Keratinocyte (primary cell): Measurements from ENCODE around the gene CSMD2. TPM values are rescaled to one million over a fixed set of nuclear protein-coding genes. Genes with fewer than 3 reads are reported as not detected.

ENCODE experiments used
- DNase-seq: peaks from one replicate; pipeline ENCODE4 v3.0.0-alpha.2; 2011; ENCODE audit warnings: low read depth, missing footprints, low spot score
- FAIRE-seq: peaks from 2 replicates; lab custom pipeline; 2011; peaks lifted over from hg19 to GRCh38; lab: Jason Lieb, UNC
- H2AFZ ChIP-seq: 2 replicates; pipeline ENCODE4 v1.6.0; 2012; ENCODE audit warnings: low read length, control low read depth, inconsistent platforms; ENCODE audit not compliant: control insufficient read depth
- H3K27ac ChIP-seq: 2 replicates; pipeline ENCODE4 v1.5.1; 2011; ENCODE audit warnings: low read length; ENCODE audit not compliant: control insufficient read depth, insufficient read depth
- H3K27me3 ChIP-seq: 3 replicates; pipeline ENCODE4 v1.6.0; 2011; ENCODE audit warnings: low read length; ENCODE audit not compliant: control insufficient read depth, insufficient read depth; ENCODE audit errors: extremely low read depth
- H3K36me3 ChIP-seq, 2 experiments: 2 replicates in 1 of 2; 3 replicates in 1 of 2; pipeline ENCODE4 v1.5.1; 2011; ENCODE audit warnings: low read length in 2 of 2, mild to moderate bottlenecking in 1 of 2; ENCODE audit not compliant: control insufficient read depth in 2 of 2, insufficient read depth in 2 of 2; ENCODE audit errors: extremely low read depth in 1 of 2
- H3K4me1 ChIP-seq: 3 replicates; pipeline ENCODE4 v1.5.1; 2011; ENCODE audit warnings: low read length; ENCODE audit not compliant: control insufficient read depth, insufficient read depth; ENCODE audit errors: extremely low read depth
- H3K4me2 ChIP-seq: 3 replicates; pipeline ENCODE4 v1.6.0; 2011; ENCODE audit warnings: low read depth, low read length; ENCODE audit not compliant: control insufficient read depth, insufficient read depth; ENCODE audit errors: extremely low read depth
- H3K4me3 ChIP-seq, 3 experiments: fragments of 200-600 bp in 1 of 3; sonication (generic) in 1 of 3; 2 replicates in 2 of 3; 3 replicates in 1 of 3; pipeline ENCODE4 v1.5.1; 2011 to 2016; ENCODE audit warnings: low read length in 3 of 3, mild to moderate bottlenecking in 3 of 3, control low read depth in 2 of 3, inconsistent platforms in 1 of 3, low read depth in 1 of 3, mixed read lengths in 1 of 3, mixed run types in 1 of 3, moderate library complexity in 1 of 3; ENCODE audit not compliant: control insufficient read depth in 2 of 3, insufficient read depth in 2 of 3; ENCODE audit errors: extremely low read depth in 1 of 3
- H3K79me2 ChIP-seq: 2 replicates; pipeline ENCODE4 v1.6.0; 2012; ENCODE audit warnings: low read length; ENCODE audit not compliant: control insufficient read depth, insufficient read depth
- H3K9ac ChIP-seq: 3 replicates; pipeline ENCODE4 v1.6.0; 2011; ENCODE audit warnings: low read length; ENCODE audit not compliant: control insufficient read depth, insufficient read depth; ENCODE audit errors: extremely low read depth
- H3K9me1 ChIP-seq: 3 replicates; pipeline ENCODE4 v1.6.0; 2011; ENCODE audit warnings: low read length; ENCODE audit not compliant: control insufficient read depth, insufficient read depth; ENCODE audit errors: extremely low read depth
- H3K9me3 ChIP-seq: 2 replicates; pipeline ENCODE4 v1.5.1; 2012; ENCODE audit warnings: low read depth, low read length; ENCODE audit not compliant: control insufficient read depth
- H4K20me1 ChIP-seq: 3 replicates; pipeline ENCODE4 v1.6.0; 2011; ENCODE audit warnings: low read length; ENCODE audit not compliant: control insufficient read depth, insufficient read depth; ENCODE audit errors: extremely low read depth
- EZH2 ChIP-seq: IDR thresholded peaks from one replicate; pipeline ENCODE4 v1.6.1; 2012; ENCODE audit warnings: inconsistent platforms, mild to moderate bottlenecking, low read length, moderate library complexity
- dilution Hi-C: fragments of 300-500 bp; cut with MboI; formaldehyde crosslinking; loops from one replicate; pipeline ENCODE4 v1.7.0; 2020; ENCODE audit warnings: low sequenced_read_pairs; ENCODE audit not compliant: extremely low pct_ligation_motif_present
- polyA plus RNA-seq, 5 experiments: library from polyadenylated mRNA; depleted of rRNA in 3 of 5; stranded (reverse) in 3 of 5; stranded (forward) in 1 of 5; unstranded in 1 of 5; fragments of >200 nt; gene quantifications; 1 replicate in 1 of 5; 2 replicates in 3 of 5; 3 replicates in 1 of 5; pipeline versions ENCODE4 v1.2.1 to v1.2.3, GENCODE V29; 2011 to 2012; ENCODE audit warnings: missing spikeins in 2 of 5, low read depth in 1 of 5, low replicate concordance in 1 of 5
- TF ChIP-seq, protein P1 (sequence below), 3 experiments: IDR thresholded peaks in 1 of 3; conservative IDR thresholded peaks in 1 of 3; optimal IDR thresholded peaks in 1 of 3; 2 replicates in 2 of 3; 3 replicates in 1 of 3; pipeline versions ENCODE3 to v1.5.1; 2011; ENCODE audit warnings: low read length in 3 of 3, mild to moderate bottlenecking in 3 of 3, moderate library complexity in 2 of 3, control low read depth in 1 of 3, inconsistent platforms in 1 of 3; ENCODE audit not compliant: insufficient read depth in 2 of 3; ENCODE audit errors: extremely low read depth in 1 of 3

Gene CSMD2
- polyA plus RNA-seq, 1 donor (not counting 4 experiments of a cell fraction or from before 2014, with no cell fraction given) = 2.0 TPM

GRCh38 chr1:33971018-33971710, 193.9 kb downstream of the CSMD2 start:
- TF ChIP-seq, protein P1, sequence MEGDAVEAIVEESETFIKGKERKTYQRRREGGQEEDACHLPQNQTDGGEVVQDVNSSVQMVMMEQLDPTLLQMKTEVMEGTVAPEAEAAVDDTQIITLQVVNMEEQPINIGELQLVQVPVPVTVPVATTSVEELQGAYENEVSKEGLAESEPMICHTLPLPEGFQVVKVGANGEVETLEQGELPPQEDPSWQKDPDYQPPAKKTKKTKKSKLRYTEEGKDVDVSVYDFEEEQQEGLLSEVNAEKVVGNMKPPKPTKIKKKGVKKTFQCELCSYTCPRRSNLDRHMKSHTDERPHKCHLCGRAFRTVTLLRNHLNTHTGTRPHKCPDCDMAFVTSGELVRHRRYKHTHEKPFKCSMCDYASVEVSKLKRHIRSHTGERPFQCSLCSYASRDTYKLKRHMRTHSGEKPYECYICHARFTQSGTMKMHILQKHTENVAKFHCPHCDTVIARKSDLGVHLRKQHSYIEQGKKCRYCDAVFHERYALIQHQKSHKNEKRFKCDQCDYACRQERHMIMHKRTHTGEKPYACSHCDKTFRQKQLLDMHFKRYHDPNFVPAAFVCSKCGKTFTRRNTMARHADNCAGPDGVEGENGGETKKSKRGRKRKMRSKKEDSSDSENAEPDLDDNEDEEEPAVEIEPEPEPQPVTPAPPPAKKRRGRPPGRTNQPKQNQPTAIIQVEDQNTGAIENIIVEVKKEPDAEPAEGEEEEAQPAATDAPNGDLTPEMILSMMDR (optimal IDR thresholded peaks at IDR 0.05 in 1 of 3, IDR thresholded peaks at IDR 0.05 in 1 of 3, conservative IDR thresholded peaks at IDR 0.05 in 1 of 3; ENCODE audit: extremely low read depth in 1 of 3, insufficient read depth in 2 of 3, low read length in 3 of 3) = no peak
- TF ChIP-seq EZH2 = no peak
- dilution Hi-C loops = no loop called here
- Histone ChIP-seq H3K36me3 (no peaks in the 10 kb centered on the region), H3K4me3 (no peak overlapping the region), H3K27me3 (no peaks in the 10 kb centered on the region), H3K9me3 (no peaks in the 10 kb centered on the region), H3K79me2 (no peaks in the 10 kb centered on the region), H3K4me2 (no peak overlapping the region), H3K9ac (no peak overlapping the region), H3K9me1 (no peaks in the 10 kb centered on the region), H3K27ac (no peak overlapping the region), H4K20me1 (no peaks in the 10 kb centered on the region), H3K4me1 (no peaks in the 10 kb centered on the region), H2AFZ (no peak overlapping the region)
- DNase-seq (no peak), FAIRE-seq (no peak)

DNA sequence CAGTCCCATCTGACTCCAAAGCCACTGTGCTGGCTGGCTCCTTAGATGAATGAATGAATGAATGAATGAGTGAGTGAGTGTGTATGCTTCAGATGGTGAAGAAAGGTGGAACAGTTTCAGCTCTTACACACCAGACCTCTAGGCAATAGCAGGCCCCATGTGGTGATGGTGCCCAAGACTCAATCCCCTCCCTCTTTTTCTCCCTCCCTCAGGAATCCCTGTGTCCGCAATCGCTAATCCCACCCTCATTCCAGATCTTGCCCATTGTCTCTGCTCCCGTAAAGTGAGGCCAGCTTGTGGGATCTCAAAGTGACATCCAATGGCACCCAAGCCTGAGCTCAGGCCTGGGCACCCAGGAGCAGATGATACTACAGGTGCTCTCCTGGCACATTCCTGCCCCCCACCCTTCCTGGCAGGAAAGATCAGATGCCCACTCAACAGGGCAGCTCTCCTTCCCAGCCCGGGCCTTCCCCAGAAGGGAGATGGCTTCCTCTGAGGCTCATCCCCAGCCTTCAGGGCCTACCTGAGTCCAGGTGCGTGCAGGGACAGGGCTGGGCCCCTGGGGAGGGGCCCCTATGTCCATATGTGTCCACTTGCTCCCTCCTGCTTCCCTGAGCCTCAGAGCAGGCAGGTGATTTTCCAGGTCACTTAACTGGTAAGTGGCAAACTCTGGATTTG, 194.7 kb downstream of the CSMD2 start:
- Histone ChIP-seq H3K27ac (no peak overlapping the region), H3K9me3 (no peaks in the 10 kb centered on the region), H3K36me3 (no peaks in the 10 kb centered on the region), H3K4me2 (no peak overlapping the region), H3K9ac (no peak overlapping the region), H4K20me1 (no peaks in the 10 kb centered on the region), H3K4me1 (no peaks in the 10 kb centered on the region), H3K27me3 (no peaks in the 10 kb centered on the region), H3K9me1 (no peaks in the 10 kb centered on the region), H2AFZ (no peak overlapping the region), H3K79me2 (no peaks in the 10 kb centered on the region), H3K4me3 (no peak overlapping the region)
- DNase-seq (no peak), FAIRE-seq (no peak)
- TF ChIP-seq, protein P1 (optimal IDR thresholded peaks at IDR 0.05 in 1 of 3, IDR thresholded peaks at IDR 0.05 in 1 of 3, conservative IDR thresholded peaks at IDR 0.05 in 1 of 3; ENCODE audit: extremely low read depth in 1 of 3, insufficient read depth in 2 of 3, low read length in 3 of 3) = no peak
- no peak for TF ChIP-seq EZH2
- dilution Hi-C loops = no loop called here
